Smooth muscle cell (in vitro differentiated cells): ENCODE measurements around the gene IL5RA. TPM values are rescaled to one million over a fixed set of nuclear protein-coding genes. Genes with fewer than 3 reads are reported as not detected.

Experiments
- DNase-seq: peaks from one replicate; lab custom pipeline; 2025; ENCODE audit not compliant: unreplicated experiment; lab: John Stamatoyannopoulos, UW
- H2AFZ ChIP-seq: fragments of 200-600 bp; sonication (generic); 2 replicates; pipeline ENCODE4 v1.6.0; 2016; ENCODE audit warnings: antibody characterized with exemption, low read depth, mild to moderate bottlenecking
- H3F3A ChIP-seq: fragments of 200-600 bp; sonication (generic); 2 replicates; pipeline ENCODE4 v1.6.0; 2017; ENCODE audit warnings: antibody characterized with exemption, low read depth
- H3K27ac ChIP-seq: fragments of 200-600 bp; sonication (generic); 2 replicates; pipeline ENCODE4 v1.5.1; 2016; ENCODE audit warnings: low read depth, mild to moderate bottlenecking
- H3K27me3 ChIP-seq: fragments of 200-600 bp; sonication (generic); 2 replicates; pipeline ENCODE4 v1.6.1; 2016; ENCODE audit warnings: low read depth, mild to moderate bottlenecking
- H3K36me3 ChIP-seq: fragments of 200-600 bp; sonication (generic); 2 replicates; pipeline ENCODE4 v1.5.1; 2016; ENCODE audit warnings: low read depth
- H3K4me1 ChIP-seq: fragments of 200-600 bp; sonication (generic); 2 replicates; pipeline ENCODE4 v1.5.1; 2016; ENCODE audit warnings: low read depth
- H3K4me2 ChIP-seq: fragments of 200-600 bp; sonication (generic); 2 replicates; pipeline ENCODE4 v1.6.0; 2016; ENCODE audit warnings: mild to moderate bottlenecking
- H3K4me3 ChIP-seq: fragments of 200-600 bp; sonication (generic); 2 replicates; pipeline ENCODE4 v1.5.1; 2016; ENCODE audit warnings: mild to moderate bottlenecking
- H3K79me2 ChIP-seq: fragments of 200-600 bp; sonication (generic); 2 replicates; pipeline ENCODE4 v1.6.0; 2016; ENCODE audit warnings: low read depth, mild to moderate bottlenecking
- H3K9ac ChIP-seq: fragments of 200-600 bp; sonication (generic); 2 replicates; pipeline ENCODE4 v1.6.0; 2016; ENCODE audit warnings: low read depth
- H3K9me3 ChIP-seq: fragments of 200-600 bp; sonication (generic); replicated peaks from 2 replicates; pipeline ENCODE4 v1.5.1; 2016; ENCODE audit warnings: low read depth
- H4K20me1 ChIP-seq: fragments of 200-600 bp; sonication (generic); 2 replicates; pipeline ENCODE4 v1.6.0; 2016; ENCODE audit warnings: low read depth
- CTCF ChIP-seq: fragments of 200-600 bp; sonication (generic); IDR thresholded peaks from 2 replicates; pipeline ENCODE4 v1.5.1; 2017; ENCODE audit warnings: borderline replicate concordance, mild to moderate bottlenecking, antibody characterized with exemption; ENCODE audit not compliant: insufficient read depth, poor library complexity, severe bottlenecking
- WGBS: methylation state at CpG from one replicate; pipeline ENCODE4 v1.1.7; 2016; ENCODE audit warnings: low lambda C conversion rate; 5-methylcytosine and 5-hydroxymethylcytosine counted together
- polyA plus RNA-seq: library from polyadenylated mRNA; unstranded; fragments of >200 nt; fragmentation: Nextera tagmentation; extraction: Ambion mirVana; gene quantifications from 2 replicates; pipeline ENCODE4 v1.2.1, GENCODE V29; 2016
- total RNA-seq: library from RNA; depleted of rRNA; stranded (reverse); fragments of >200 nt; gene quantifications from 2 replicates; pipeline ENCODE4 v1.2.3, GENCODE V29; 2014

Gene IL5RA
- total and polyA plus RNA-seq, 2 experiments from 2014 or later = 0.14 TPM; not detected in 1

DNA sequence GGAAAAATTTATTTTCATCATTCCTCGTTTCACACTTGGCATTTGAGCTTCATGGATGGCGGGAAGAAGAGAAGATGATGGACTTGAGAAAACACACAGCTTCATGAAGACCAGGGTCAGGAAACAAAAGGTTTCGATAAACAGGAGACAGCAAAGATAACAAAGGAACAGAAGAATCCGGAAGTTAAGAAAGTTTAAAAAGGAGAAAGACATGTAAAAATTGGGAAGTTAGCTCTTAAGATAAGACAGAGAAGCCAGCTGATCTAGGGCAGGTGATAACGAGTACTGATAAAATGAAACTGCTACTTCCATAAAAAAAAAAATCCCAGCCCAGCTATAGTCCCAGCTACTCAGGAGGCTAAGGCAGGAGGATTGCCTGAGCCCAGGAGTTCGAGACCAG lies 23.9 kb downstream of the IL5RA start:
- Histone ChIP-seq H3K27me3 (no peaks in the 10 kb centered on the region), H3K4me3 (no peak overlapping the region), H3K36me3 (no peaks in the 10 kb centered on the region), H4K20me1 (no peaks in the 10 kb centered on the region), H3K9me3 (no peaks in the 10 kb centered on the region), H3K4me2 (no peak overlapping the region), H3K9ac (no peak overlapping the region), H3F3A (no peaks in the 10 kb centered on the region), H3K27ac (no peak overlapping the region), H3K4me1 (no peaks in the 10 kb centered on the region), H2AFZ (no peak overlapping the region), H3K79me2 (no peaks in the 10 kb centered on the region)
- DNase-seq = no peak
- no peak for TF ChIP-seq CTCF
- 82% methylated on average over 6 of the region's 6 CpGs for WGBS

DNA sequence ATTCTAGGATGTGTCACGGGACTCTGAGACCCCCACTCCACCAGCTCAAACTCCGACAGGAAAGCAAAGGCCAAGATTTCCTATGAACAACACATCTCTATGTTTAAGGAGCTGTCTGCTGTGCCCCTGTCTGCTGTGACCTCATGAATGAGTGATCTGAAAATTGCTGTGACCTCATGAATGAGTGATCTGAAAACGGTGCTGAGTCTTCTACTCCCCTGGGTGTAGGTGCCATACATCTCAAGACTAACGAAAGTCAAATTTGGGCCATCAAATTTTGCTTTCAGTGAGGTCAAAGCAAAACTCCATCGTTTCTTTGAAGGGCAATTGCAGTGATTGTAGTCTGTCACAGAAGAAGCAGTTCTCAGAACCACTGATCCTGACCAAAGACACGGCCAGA lies 24.4 kb downstream of the IL5RA start:
- no peaks in the 10 kb centered on the region for H3F3A ChIP-seq
- no peaks in the 10 kb centered on the region for H4K20me1 ChIP-seq
- H3K4me3 ChIP-seq = no peak overlapping the region
- H3K4me2 ChIP-seq = no peak overlapping the region
- H3K79me2 ChIP-seq = no peaks in the 10 kb centered on the region
- H2AFZ ChIP-seq = no peak overlapping the region
- no peak for DNase-seq
- H3K4me1 ChIP-seq = peaks cover 3% of the 10 kb centered on the region
- H3K27me3 ChIP-seq = no peaks in the 10 kb centered on the region
- H3K36me3 ChIP-seq = no peaks in the 10 kb centered on the region
- no peaks in the 10 kb centered on the region for H3K9me3 ChIP-seq
- no peak overlapping the region for H3K27ac ChIP-seq
- TF ChIP-seq CTCF = no peak
- H3K9ac ChIP-seq = no peak overlapping the region
- 76% methylated on average over 6 of the region's 6 CpGs for WGBS

DNA sequence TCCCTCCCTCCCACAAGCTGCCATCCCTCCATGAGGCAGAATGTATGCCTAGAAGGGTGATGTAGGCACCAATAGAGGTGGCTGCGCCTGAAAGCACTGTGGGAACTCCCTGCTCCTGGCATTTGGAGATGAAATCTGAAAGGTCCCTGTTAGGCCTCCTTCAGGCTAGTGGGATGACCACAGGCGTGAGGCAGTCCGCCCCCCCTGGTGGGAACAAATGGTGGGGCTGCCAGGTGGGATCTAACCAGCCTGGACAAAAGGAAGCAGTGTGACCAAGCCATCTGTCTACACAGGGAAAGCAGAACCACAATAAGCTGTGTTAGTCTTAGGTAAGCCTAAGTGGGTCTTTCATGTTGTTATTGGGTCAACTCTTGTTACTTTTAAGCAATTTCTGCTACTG lies 25.3 kb downstream of the IL5RA start:
- no peak overlapping the region for H3K4me3 ChIP-seq
- H3K9me3 ChIP-seq = no peaks in the 10 kb centered on the region
- H3K36me3 ChIP-seq = no peaks in the 10 kb centered on the region
- H3K4me1 ChIP-seq = peaks cover 6% of the 10 kb centered on the region
- no peak for DNase-seq
- H3K27ac ChIP-seq = no peak overlapping the region
- 100% methylated on average over 3 of the region's 3 CpGs for WGBS
- H3K27me3 ChIP-seq = no peaks in the 10 kb centered on the region
- H3K4me2 ChIP-seq = no peak overlapping the region
- no peaks in the 10 kb centered on the region for H3F3A ChIP-seq
- no peaks in the 10 kb centered on the region for H3K79me2 ChIP-seq
- no peaks in the 10 kb centered on the region for H4K20me1 ChIP-seq
- H2AFZ ChIP-seq = no peak overlapping the region
- no peak overlapping the region for H3K9ac ChIP-seq
- no peak for TF ChIP-seq CTCF

DNA sequence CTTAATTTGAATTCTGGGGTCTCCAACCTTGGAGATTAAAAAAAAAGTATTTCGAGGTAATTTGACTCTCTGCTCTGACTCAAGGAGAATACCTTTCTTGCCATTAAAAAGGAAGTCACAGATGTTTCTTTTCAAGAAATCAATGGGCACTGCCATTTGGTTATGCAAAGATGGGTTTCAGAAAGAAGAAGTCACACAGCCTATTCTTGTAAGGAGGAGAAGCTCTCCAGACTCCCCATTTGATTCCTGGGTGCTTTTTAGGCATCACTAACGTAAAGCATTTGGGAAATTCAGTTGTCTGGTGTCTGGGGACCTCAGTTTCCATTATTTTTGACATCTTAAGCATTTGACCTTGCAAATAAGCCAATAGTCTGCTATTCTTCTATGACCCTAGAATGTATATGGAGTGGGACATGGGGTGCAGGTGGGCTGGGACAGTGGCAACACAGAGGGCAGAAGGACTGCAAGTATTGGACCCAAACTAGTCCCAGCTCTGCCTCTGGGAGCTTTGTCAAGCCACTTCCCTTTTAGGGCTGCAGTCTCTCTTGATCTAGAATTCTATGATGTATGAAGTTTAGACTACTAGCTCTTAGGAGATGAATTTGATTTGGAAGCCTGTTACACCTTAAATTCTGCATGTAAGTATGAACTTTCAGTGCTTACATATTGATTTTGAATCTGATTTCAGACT lies 27.8 kb downstream of the IL5RA start:
- Histone ChIP-seq H3K27me3 (no peaks in the 10 kb centered on the region), H3K9ac (no peak overlapping the region)
- 82% methylated on average over 2 of the region's 2 CpGs for WGBS

More for the DNA sequence above, 27.8 kb downstream of the IL5RA start:
- Histone ChIP-seq H3K36me3 (no peaks in the 10 kb centered on the region), H3K4me3 (no peak overlapping the region), H3K9me3 (no peaks in the 10 kb centered on the region), H3K4me2 (no peak overlapping the region), H4K20me1 (no peaks in the 10 kb centered on the region), H2AFZ (no peak overlapping the region), H3K79me2 (no peaks in the 10 kb centered on the region), H3K4me1 (peaks cover 6% of the 10 kb centered on the region), H3F3A (no peaks in the 10 kb centered on the region), H3K27ac (no peak overlapping the region)
- no peak for TF ChIP-seq CTCF
- DNase-seq = no peak
